Right lobe of liver (tissue), 4 donors: ENCODE results near the gene GNB1.

Source experiments
- POLR2A ChIP-seq: fragments of 450-650 bp; IDR thresholded peaks from one replicate; pipeline ENCODE4 v1.6.1; 2017; ENCODE audit warnings: antibody characterized with exemption, mild to moderate bottlenecking
- TF ChIP-seq, protein P1 (sequence below), 4 donors: fragments of 200-600 bp in 3 of 4; fragments of 450-650 bp in 1 of 4; IDR thresholded peaks; one replicate each; pipeline versions ENCODE4 v1.5.1 to v1.8.0; 2016 to 2022; ENCODE audit warnings: antibody characterized with exemption in 4 of 4, mild to moderate bottlenecking in 2 of 4
- donor health status: DM: no; HTN: no; CAD: no.
- donor health status: DM: no; HTN: no; CAD: no.
- donor health status: DM: no; HTN: yes; CAD: no.

DNA sequence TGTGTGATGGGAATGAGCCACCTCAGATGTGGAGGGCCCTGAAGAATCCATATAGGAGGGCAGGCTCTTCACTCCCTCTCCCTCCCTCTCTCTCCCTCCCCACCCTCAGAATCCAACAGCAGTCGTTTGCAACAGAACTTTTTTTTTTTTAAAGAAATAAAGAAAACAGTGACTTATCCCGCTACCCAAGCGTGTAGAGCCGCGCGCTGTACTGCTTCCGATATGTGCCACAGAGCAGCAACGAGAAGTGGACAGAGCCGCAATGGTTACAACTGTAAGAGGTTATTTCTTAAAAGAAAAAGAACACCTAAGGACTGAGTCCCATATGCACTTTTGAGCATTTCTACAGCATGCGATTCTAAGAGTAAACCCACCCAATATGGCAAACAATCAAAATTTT, 105.2 kb downstream of the GNB1 start:
- TF ChIP-seq, protein P1, sequence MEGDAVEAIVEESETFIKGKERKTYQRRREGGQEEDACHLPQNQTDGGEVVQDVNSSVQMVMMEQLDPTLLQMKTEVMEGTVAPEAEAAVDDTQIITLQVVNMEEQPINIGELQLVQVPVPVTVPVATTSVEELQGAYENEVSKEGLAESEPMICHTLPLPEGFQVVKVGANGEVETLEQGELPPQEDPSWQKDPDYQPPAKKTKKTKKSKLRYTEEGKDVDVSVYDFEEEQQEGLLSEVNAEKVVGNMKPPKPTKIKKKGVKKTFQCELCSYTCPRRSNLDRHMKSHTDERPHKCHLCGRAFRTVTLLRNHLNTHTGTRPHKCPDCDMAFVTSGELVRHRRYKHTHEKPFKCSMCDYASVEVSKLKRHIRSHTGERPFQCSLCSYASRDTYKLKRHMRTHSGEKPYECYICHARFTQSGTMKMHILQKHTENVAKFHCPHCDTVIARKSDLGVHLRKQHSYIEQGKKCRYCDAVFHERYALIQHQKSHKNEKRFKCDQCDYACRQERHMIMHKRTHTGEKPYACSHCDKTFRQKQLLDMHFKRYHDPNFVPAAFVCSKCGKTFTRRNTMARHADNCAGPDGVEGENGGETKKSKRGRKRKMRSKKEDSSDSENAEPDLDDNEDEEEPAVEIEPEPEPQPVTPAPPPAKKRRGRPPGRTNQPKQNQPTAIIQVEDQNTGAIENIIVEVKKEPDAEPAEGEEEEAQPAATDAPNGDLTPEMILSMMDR (IDR thresholded peaks at IDR 0.05): no peak
- no peak for TF ChIP-seq POLR2A
